ENCODE measurements around the gene LHFPL3.

DNA sequence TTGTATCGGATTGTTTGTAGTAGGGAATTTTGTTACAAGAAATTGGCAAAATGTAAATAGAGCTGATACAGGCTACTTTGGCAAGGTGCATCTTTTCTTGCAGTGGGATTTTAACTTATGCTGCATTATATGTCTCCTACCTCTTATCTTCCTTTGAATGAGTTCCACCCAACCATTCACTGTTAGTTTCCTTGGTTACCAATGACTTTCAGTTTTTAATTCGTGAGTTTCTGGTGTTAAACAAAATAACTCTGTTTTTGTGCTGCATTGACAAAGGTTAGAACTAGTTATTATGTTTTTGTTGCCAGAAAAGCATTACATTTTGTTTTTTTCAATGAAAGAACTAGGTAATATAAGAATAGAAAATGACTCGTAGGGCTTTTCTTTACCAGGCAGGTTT is 327.2 kb downstream of the LHFPL3 start:
- TF ChIP-seq, protein P1, sequence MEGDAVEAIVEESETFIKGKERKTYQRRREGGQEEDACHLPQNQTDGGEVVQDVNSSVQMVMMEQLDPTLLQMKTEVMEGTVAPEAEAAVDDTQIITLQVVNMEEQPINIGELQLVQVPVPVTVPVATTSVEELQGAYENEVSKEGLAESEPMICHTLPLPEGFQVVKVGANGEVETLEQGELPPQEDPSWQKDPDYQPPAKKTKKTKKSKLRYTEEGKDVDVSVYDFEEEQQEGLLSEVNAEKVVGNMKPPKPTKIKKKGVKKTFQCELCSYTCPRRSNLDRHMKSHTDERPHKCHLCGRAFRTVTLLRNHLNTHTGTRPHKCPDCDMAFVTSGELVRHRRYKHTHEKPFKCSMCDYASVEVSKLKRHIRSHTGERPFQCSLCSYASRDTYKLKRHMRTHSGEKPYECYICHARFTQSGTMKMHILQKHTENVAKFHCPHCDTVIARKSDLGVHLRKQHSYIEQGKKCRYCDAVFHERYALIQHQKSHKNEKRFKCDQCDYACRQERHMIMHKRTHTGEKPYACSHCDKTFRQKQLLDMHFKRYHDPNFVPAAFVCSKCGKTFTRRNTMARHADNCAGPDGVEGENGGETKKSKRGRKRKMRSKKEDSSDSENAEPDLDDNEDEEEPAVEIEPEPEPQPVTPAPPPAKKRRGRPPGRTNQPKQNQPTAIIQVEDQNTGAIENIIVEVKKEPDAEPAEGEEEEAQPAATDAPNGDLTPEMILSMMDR (IDR thresholded peaks at IDR 0.05; ENCODE audit: low read length) = no peak
- TF ChIP-seq EZH2 (IDR thresholded peaks at IDR 0.05; ENCODE audit: borderline replicate concordance, low read length) = no peak

Measured in OCI-LY1 (cell line).